Karpas-422 (cell line): ENCODE measurements around the gene TNN. TPM values are rescaled to one million over a fixed set of nuclear protein-coding genes. Genes with fewer than 3 reads are reported as not detected.
A peak's percentile ranks its signal among the peaks of the same experiment; 100 is the strongest.
"Not testable (repeated sequence)": the region's sequence is repeated elsewhere in the genome, so short reads cannot be mapped to it uniquely, and the experiment has no call there.

Experiments
- DNase-seq: peaks from one replicate; pipeline ENCODE4 v3.0.0-alpha.2; 2015
- H2AFZ ChIP-seq: fragments of 200-600 bp; sonication (generic); 2 replicates; pipeline ENCODE4 v1.6.1; 2014; ENCODE audit warnings: antibody characterized with exemption, low read length, mixed read lengths
- H3K27ac ChIP-seq: fragments of 200-600 bp; sonication (generic); 2 replicates; pipeline ENCODE4 v1.5.1; 2014; ENCODE audit warnings: mild to moderate bottlenecking, low read length, moderate library complexity
- H3K27me3 ChIP-seq: fragments of 200-600 bp; sonication (generic); 2 replicates; pipeline ENCODE4 v1.6.1; 2014; ENCODE audit warnings: low read length, mixed read lengths
- H3K36me3 ChIP-seq: fragments of 200-600 bp; sonication (generic); 2 replicates; pipeline ENCODE4 v1.6.1; 2014; ENCODE audit warnings: low read length, mixed read lengths; ENCODE audit not compliant: insufficient read depth
- H3K4me1 ChIP-seq: fragments of 200-600 bp; sonication (generic); 2 replicates; pipeline ENCODE4 v1.6.1; 2014; ENCODE audit warnings: mild to moderate bottlenecking, low read length, mixed read lengths
- H3K4me2 ChIP-seq: fragments of 200-600 bp; sonication (generic); 2 replicates; pipeline ENCODE4 v1.6.1; 2014; ENCODE audit warnings: low read length, low read depth, mild to moderate bottlenecking; ENCODE audit not compliant: poor library complexity, severe bottlenecking
- H3K4me3 ChIP-seq: fragments of 200-600 bp; sonication (generic); 2 replicates; pipeline ENCODE4 v1.5.1; 2014; ENCODE audit warnings: mild to moderate bottlenecking, antibody characterized with exemption, low read length, mixed read lengths
- H3K79me2 ChIP-seq: fragments of 200-600 bp; sonication (generic); 2 replicates; pipeline ENCODE4 v1.6.1; 2014; ENCODE audit warnings: mild to moderate bottlenecking, low read length, mixed read lengths
- H3K9ac ChIP-seq: fragments of 200-600 bp; sonication (generic); 2 replicates; pipeline ENCODE4 v1.6.0; 2014; ENCODE audit warnings: low read length
- H3K9me2 ChIP-seq: fragments of 200-600 bp; sonication (generic), shearing (Covaris generic); replicated peaks from 2 replicates; pipeline ENCODE4 v1.6.0; 2014; ENCODE audit warnings: mild to moderate bottlenecking, low read length, moderate library complexity; ENCODE audit not compliant: insufficient read depth
- H3K9me3 ChIP-seq: fragments of 300-700, 200-600 bp; sonication (generic); 2 replicates; pipeline ENCODE4 v1.6.1; 2014; ENCODE audit warnings: low read length, mixed read lengths
- H4K20me1 ChIP-seq: fragments of 200-600 bp; sonication (generic); 2 replicates; pipeline ENCODE4 v1.6.1; 2014; ENCODE audit warnings: mild to moderate bottlenecking, antibody characterized with exemption, low read length, low read depth; ENCODE audit not compliant: insufficient read depth
- total RNA-seq: library from RNA; depleted of rRNA; stranded (reverse); fragments of >200 nt; shearing (Covaris generic); gene quantifications from 2 replicates; pipeline ENCODE4 v1.2.3, GENCODE V29; 2014; ENCODE audit warnings: low replicate concordance

The TNN gene
- total RNA-seq, 1 experiment from 2014 or later = not detected

DNA sequence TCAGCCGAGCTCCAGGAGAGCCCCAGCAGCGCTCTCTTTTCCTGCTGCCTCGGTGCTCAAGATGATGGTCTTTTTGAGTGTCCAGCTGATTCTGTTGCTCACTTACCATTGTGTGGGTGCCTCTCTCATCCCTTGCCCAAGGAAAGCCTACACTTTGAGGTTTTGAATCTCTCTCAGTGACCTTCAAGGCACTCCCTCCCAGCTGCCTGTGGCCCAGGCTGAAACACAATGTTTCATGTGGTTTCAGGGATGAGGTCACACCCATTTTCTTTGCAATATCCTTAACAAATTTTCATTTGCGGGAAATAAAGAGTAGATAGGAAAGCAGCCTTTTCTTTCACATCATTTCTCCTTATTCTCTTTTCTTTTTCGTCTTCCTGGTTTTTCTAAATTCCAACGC lies 31.8 kb upstream of the TNN start:
- H3K27me3 ChIP-seq = no peaks in the 10 kb centered on the region
- DNase-seq = no peak
- H3K79me2 ChIP-seq = no peaks in the 10 kb centered on the region
- H3K4me3 ChIP-seq = no peak overlapping the region
- H3K4me1 ChIP-seq = no peaks in the 10 kb centered on the region
- H2AFZ ChIP-seq = no peak overlapping the region
- no peaks in the 10 kb centered on the region for H4K20me1 ChIP-seq
- no peaks in the 10 kb centered on the region for H3K36me3 ChIP-seq
- no peaks in the 10 kb centered on the region for H3K9me3 ChIP-seq
- H3K4me2 ChIP-seq = no peak overlapping the region
- no peak overlapping the region for H3K27ac ChIP-seq
- H3K9ac ChIP-seq = no peak overlapping the region
- no peaks in the 10 kb centered on the region for H3K9me2 ChIP-seq

DNA sequence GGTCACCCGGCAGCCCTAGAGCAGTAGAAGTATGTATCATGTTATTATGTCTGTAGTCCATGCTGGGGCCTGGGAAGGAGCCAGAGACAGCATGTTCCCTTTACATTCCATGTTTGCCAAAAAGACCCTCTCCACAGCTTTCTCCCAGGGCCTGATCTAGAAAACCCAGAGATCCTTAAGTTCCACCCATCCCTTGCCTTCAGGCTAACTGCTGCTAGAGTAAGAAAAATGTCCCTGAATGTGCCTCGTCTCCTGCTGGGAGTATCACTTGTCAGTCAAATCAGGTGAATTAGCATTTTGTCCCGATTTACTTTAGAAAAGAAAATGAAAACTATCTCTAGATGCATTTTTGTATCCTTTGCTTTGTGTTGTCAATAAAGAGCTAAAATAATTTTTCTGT lies 31.2 kb upstream of the TNN start:
- Histone ChIP-seq H3K4me1 (no peaks in the 10 kb centered on the region), H3K27ac (no peak overlapping the region), H2AFZ (no peak overlapping the region), H3K79me2 (no peaks in the 10 kb centered on the region), H3K9me3 (no peaks in the 10 kb centered on the region), H4K20me1 (no peaks in the 10 kb centered on the region), H3K36me3 (no peaks in the 10 kb centered on the region), H3K9ac (no peak overlapping the region), H3K4me3 (no peak overlapping the region), H3K9me2 (no peaks in the 10 kb centered on the region), H3K4me2 (no peak overlapping the region), H3K27me3 (no peaks in the 10 kb centered on the region)
- DNase-seq = no peak

DNA sequence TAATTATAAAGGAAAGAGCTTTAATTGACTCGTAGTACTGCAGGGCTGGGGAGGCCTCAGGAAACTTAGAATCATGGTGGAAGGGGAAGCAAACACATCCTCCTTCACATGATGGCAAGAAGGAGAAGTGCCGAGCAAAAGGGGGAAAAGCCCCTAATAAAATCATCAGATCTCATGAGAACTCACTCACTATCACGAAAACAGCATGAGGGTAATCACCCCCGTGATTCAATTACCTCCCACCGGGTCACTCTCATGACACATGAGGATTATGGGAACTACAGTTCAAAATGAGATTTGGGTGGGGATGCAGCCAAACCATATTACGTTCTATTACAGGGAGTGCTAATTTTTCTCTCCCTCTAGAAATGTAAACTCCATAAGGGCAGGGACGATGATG lies 30.2 kb upstream of the TNN start:
- peak overlapping the region; percentile 41; the same call in 1 of the 2 replicates for H2AFZ ChIP-seq
- no peaks in the 10 kb centered on the region for H3K4me1 ChIP-seq
- H3K9ac ChIP-seq = no peak overlapping the region
- no peak overlapping the region for H3K27ac ChIP-seq
- H3K9me2 ChIP-seq = no peaks in the 10 kb centered on the region
- no peaks in the 10 kb centered on the region for H3K79me2 ChIP-seq
- no peaks in the 10 kb centered on the region for H3K36me3 ChIP-seq
- no peaks in the 10 kb centered on the region for H3K9me3 ChIP-seq
- no peaks in the 10 kb centered on the region for H3K27me3 ChIP-seq
- H4K20me1 ChIP-seq = no peaks in the 10 kb centered on the region
- no peak for DNase-seq
- H3K4me2 ChIP-seq = no peak overlapping the region
- H3K4me3 ChIP-seq = no peak overlapping the region

GRCh38 chr1:175040324-175040879 lies 27.2 kb upstream of the TNN start:
- no peaks in the 10 kb centered on the region for H3K9me3 ChIP-seq
- no peaks in the 10 kb centered on the region for H3K9me2 ChIP-seq
- no peaks in the 10 kb centered on the region for H4K20me1 ChIP-seq
- H3K36me3 ChIP-seq = no peaks in the 10 kb centered on the region
- no peak overlapping the region for H3K27ac ChIP-seq
- no peak overlapping the region for H3K4me2 ChIP-seq
- H3K4me3 ChIP-seq = no peak overlapping the region
- H2AFZ ChIP-seq = no peak overlapping the region
- H3K79me2 ChIP-seq = no peaks in the 10 kb centered on the region
- no peak overlapping the region for H3K9ac ChIP-seq
- no peak for DNase-seq
- H3K27me3 ChIP-seq = no peaks in the 10 kb centered on the region
- no peaks in the 10 kb centered on the region for H3K4me1 ChIP-seq

- H3K4me3 ChIP-seq = no peak overlapping the region
- no peaks in the 10 kb centered on the region for H3K4me1 ChIP-seq
These were observed 25.0 kb upstream of the TNN start for GRCh38 chr1:175042650-175043049.

GRCh38 chr1:175043824-175044223 lies 23.8 kb upstream of the TNN start:
- no peaks in the 10 kb centered on the region for H4K20me1 ChIP-seq

More at GRCh38 chr1:175042650-175043049, 25.0 kb upstream of the TNN start:
- DNase-seq = no peak
- no peaks in the 10 kb centered on the region for H3K27me3 ChIP-seq
- no peak overlapping the region for H2AFZ ChIP-seq
- no peaks in the 10 kb centered on the region for H3K9me3 ChIP-seq
- H3K36me3 ChIP-seq = no peaks in the 10 kb centered on the region
- H4K20me1 ChIP-seq = no peaks in the 10 kb centered on the region
- H3K79me2 ChIP-seq = no peaks in the 10 kb centered on the region
- no peak overlapping the region for H3K9ac ChIP-seq
- no peak overlapping the region for H3K4me2 ChIP-seq
- H3K9me2 ChIP-seq = no peaks in the 10 kb centered on the region
- no peak overlapping the region for H3K27ac ChIP-seq

DNA sequence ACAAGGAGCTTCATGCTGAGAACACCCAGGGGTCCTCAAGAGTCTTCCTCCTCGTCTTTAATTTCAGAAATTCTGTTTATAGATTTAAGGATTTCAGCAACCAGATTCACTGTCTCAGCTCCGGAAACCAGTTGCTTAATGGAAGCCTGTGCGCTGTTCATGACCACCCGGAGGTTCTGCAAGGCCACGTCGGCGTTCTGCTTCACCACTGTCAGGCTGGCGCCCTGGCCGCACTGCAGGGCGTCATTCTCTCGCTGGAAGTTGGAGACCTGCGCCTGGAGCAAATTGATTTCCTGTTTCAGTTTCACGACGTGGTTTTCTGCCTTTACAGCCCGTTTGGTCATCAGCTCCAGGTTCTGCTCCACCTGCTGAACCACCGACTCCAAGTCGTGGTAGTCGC lies 23.0 kb upstream of the TNN start:
- not testable (repeated sequence) for H2AFZ ChIP-seq, H3K4me2 ChIP-seq, H3K9me3 ChIP-seq, H4K20me1 ChIP-seq, H3K4me3 ChIP-seq, H3K9ac ChIP-seq, H3K79me2 ChIP-seq, H3K9me2 ChIP-seq, DNase-seq, H3K4me1 ChIP-seq, H3K27ac ChIP-seq, H3K36me3 ChIP-seq, H3K27me3 ChIP-seq

More at GRCh38 chr1:175043824-175044223, 23.8 kb upstream of the TNN start:
- DNase-seq = no peak
- Histone ChIP-seq H3K4me1 (no peaks in the 10 kb centered on the region), H3K4me3 (no peak overlapping the region), H3K79me2 (no peaks in the 10 kb centered on the region), H3K36me3 (no peaks in the 10 kb centered on the region), H3K9ac (no peak overlapping the region), H3K27me3 (no peaks in the 10 kb centered on the region), H3K9me3 (no peaks in the 10 kb centered on the region), H2AFZ (no peak overlapping the region), H3K9me2 (no peaks in the 10 kb centered on the region), H3K27ac (no peak overlapping the region), H3K4me2 (no peak overlapping the region)

DNA sequence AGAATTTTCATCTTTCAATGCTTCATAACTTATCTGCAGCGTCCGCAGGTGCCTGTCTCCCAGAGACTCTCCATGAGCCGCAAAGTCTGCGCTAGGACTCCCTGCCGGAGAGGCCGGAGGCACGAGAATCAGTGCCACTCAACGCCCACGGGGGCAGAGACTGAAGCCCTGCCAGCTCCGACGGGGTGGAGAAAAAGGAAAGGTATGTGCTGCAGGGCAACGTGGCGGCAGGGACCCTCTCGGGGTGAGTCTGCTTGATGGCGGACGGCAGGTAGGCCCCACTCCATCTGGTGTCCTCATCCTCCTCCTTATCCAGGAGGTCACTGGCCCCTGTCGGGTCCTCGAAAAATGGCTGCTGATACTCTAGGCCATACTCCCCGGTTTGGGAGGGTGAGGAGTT lies 22.5 kb upstream of the TNN start:
- H3K4me1 ChIP-seq = no peaks in the 10 kb centered on the region
- no peaks in the 10 kb centered on the region for H3K9me2 ChIP-seq
- no peaks in the 10 kb centered on the region for H3K36me3 ChIP-seq
- no peak overlapping the region for H3K27ac ChIP-seq
- H3K79me2 ChIP-seq = no peaks in the 10 kb centered on the region
- H3K4me3 ChIP-seq = no peak overlapping the region
- H3K9ac ChIP-seq = no peak overlapping the region
- H2AFZ ChIP-seq = no peak overlapping the region
- H3K9me3 ChIP-seq = no peaks in the 10 kb centered on the region
- DNase-seq = no peak
- H3K27me3 ChIP-seq = no peaks in the 10 kb centered on the region
- no peak overlapping the region for H3K4me2 ChIP-seq
- H4K20me1 ChIP-seq = no peaks in the 10 kb centered on the region

DNA sequence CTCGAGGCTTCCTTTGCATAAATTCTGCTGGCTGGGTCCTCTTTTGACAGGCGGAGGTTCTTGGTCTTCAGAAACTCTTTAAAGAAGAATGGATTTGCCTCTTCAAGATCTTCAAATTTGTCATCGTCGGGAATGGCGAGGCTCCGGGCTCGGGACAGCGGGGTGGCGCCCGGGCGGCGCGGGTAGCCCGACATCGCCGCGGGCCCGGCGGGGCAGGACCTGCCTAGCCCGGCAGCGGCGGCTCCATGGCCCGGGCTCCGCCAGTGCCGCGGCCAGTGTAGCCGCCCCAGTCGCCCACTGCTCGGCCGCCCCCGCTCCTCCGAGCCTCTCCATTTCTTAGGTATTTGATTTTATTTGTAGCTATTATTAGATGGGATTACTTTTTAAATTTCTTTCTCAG lies 22.1 kb upstream of the TNN start:
- no peak overlapping the region for H3K27ac ChIP-seq
- no peaks in the 10 kb centered on the region for H3K79me2 ChIP-seq
- H3K4me2 ChIP-seq = no peak overlapping the region
- no peaks in the 10 kb centered on the region for H3K9me3 ChIP-seq
- H2AFZ ChIP-seq = no peak overlapping the region
- DNase-seq = no peak
- no peaks in the 10 kb centered on the region for H4K20me1 ChIP-seq
- no peaks in the 10 kb centered on the region for H3K27me3 ChIP-seq
- no peaks in the 10 kb centered on the region for H3K36me3 ChIP-seq
- no peaks in the 10 kb centered on the region for H3K9me2 ChIP-seq
- no peak overlapping the region for H3K9ac ChIP-seq
- no peak overlapping the region for H3K4me3 ChIP-seq
- no peaks in the 10 kb centered on the region for H3K4me1 ChIP-seq
